Adrenal gland (tissue), 12 donors: ENCODE data around the gene PCCB. TPM values are rescaled to one million over a fixed set of nuclear protein-coding genes. Genes with fewer than 3 reads are reported as not detected.

Experiments used
- DNase-seq, 7 donors: peaks; one replicate each; pipeline ENCODE4 v3.0.0-alpha.2; 2019 to 2020
- H3K27ac ChIP-seq, 5 donors: fragments of 200-600 bp; sonication (generic) in 4 of 5; 1 replicate in 3 of 5; 2 replicates in 2 of 5; pipeline versions ENCODE4 v1.5.1 to v1.8.0; 2016 to 2020; ENCODE audit warnings: mild to moderate bottlenecking in 1 of 5
- H3K27me3 ChIP-seq: fragments of 200-600 bp; 2 replicates; pipeline ENCODE4 v1.8.0; 2021
- H3K36me3 ChIP-seq, 2 donors: fragments of 200-600 bp; replicated peaks in 1 of 2; 1 replicate in 1 of 2; 2 replicates in 1 of 2; pipeline versions ENCODE4 v1.5.1 to v1.8.0; 2018 to 2022
- H3K4me1 ChIP-seq, 2 donors: fragments of 200-600 bp; replicated peaks in 1 of 2; 1 replicate in 1 of 2; 2 replicates in 1 of 2; pipeline versions ENCODE4 v1.5.1 to v1.8.0; 2018 to 2021
- H3K4me3 ChIP-seq, 4 donors: fragments of 200-600 bp; sonication (generic) in 3 of 4; one replicate each; pipeline ENCODE4 v1.5.1; 2016 to 2018
- H3K9me3 ChIP-seq, 3 donors: fragments of 200-600 bp; sonication (generic) in 1 of 3; replicated peaks in 1 of 3; 1 replicate in 2 of 3; 2 replicates in 1 of 3; pipeline versions ENCODE4 v1.5.1 to v1.8.0; 2016 to 2021
- CTCF ChIP-seq, 6 experiments: fragments of 450-650 bp in 4 of 6; fragments of 200-600 bp in 2 of 6; sonication (generic) in 1 of 6; IDR thresholded peaks; 1 replicate in 5 of 6; 2 replicates in 1 of 6; pipeline versions ENCODE4 v1.5.1 to v1.8.0; 2016 to 2021; ENCODE audit warnings: antibody characterized with exemption in 6 of 6, mild to moderate bottlenecking in 2 of 6, moderate library complexity in 1 of 6
- POLR2A ChIP-seq, 2 donors: fragments of 450-650 bp; IDR thresholded peaks; one replicate each; pipeline ENCODE4 v1.6.1; 2017; ENCODE audit warnings: antibody characterized with exemption in 2 of 2, mild to moderate bottlenecking in 2 of 2, moderate library complexity in 1 of 2
- WGBS, 4 donors: extraction: QIAGEN DNeasy Blood & Tissue Kit in 2 of 4; methylation state at CpG; one replicate each; pipeline versions ENCODE4 v1.1.5 to v1.1.7; 2013 to 2017; 5-methylcytosine and 5-hydroxymethylcytosine counted together
- intact Hi-C, 2 donors: fragments of 100-400 bp; cut with DNase I; formaldehyde crosslinking; loops; one replicate each; pipeline versions ENCODE4 v1.14.1 to v1.15.0; 2022 to 2023
- polyA plus RNA-seq, 3 donors: library from polyadenylated mRNA; stranded (reverse); fragments of 200-250 nt in 2 of 3; fragments of 350-450 nt in 1 of 3; fragmentation: Illumina TruSeq in 1 of 3; extraction: RNeasy Lipid Tissue Mini Kit (QIAGEN cat#74804) in 1 of 3; gene quantifications; one replicate each; pipeline ENCODE4 v1.2.3, GENCODE V29; 2013 to 2014
- total RNA-seq, 9 donors: library from RNA; depleted of rRNA in 4 of 9; stranded (reverse); fragments of >200 nt in 4 of 9; fragments of 120-200 nt in 1 of 9; fragmentation: NEBNext Ultra II Directional in 1 of 9; extraction: Animal tissue kit (Norgen Biotek cat#: 25700) in 1 of 9; gene quantifications; one replicate each; pipeline versions ENCODE4 v1.1.0 to v1.2.4, GENCODE V29; 2013 to 2023
- donor health status: healthy with polysubstance abuse.
- donor health status: Bipolar disorder and iron deficiency.
- donor health status: DM: yes; HTN: yes; CAD: no.
- donor health status: DM: no; HTN: no; CAD: no.
- donor health status: DM: no; HTN: no; CAD: no.
- donor health status: DM: yes; HTN: yes; CAD: no.

PCCB gene
- total and polyA plus RNA-seq, 12 donors, result 24.6 to 247 (median 137) TPM

GRCh38 chr3:136237103-136237502 lies 13.0 kb upstream of the PCCB start:
- Histone ChIP-seq H3K9me3 (no peaks in the 10 kb centered on the region), H3K36me3 (no peaks in the 10 kb centered on the region), H3K4me1 (no peaks in the 10 kb centered on the region), H3K27ac (no peak overlapping the region), H3K4me3 (no peak overlapping the region), H3K27me3 (no peaks in the 10 kb centered on the region)
- WGBS, 4 donors, result 89 to 93% (median 91%) methylated on average over 1 of the region's 1 CpG
- intact Hi-C loops, result no loop called here
- TF ChIP-seq POLR2A (IDR thresholded peaks at IDR 0.05), result no peak
- no peak for TF ChIP-seq CTCF (IDR thresholded peaks at IDR 0.05)
- no peak for DNase-seq

GRCh38 chr3:136237961-136238649 lies 12.0 kb upstream of the PCCB start:
- 59 to 76% (median 72%) methylated on average over 4 of the region's 4 CpGs for WGBS, 4 donors

GRCh38 chr3:136239094-136239493 lies 11.0 kb upstream of the PCCB start:
- H3K9me3 ChIP-seq, result no peaks in the 10 kb centered on the region
- no peak overlapping the region for H3K27ac ChIP-seq
- DNase-seq, result no peak
- H3K4me3 ChIP-seq, result no peak overlapping the region
- H3K27me3 ChIP-seq, result no peaks in the 10 kb centered on the region
- 42 to 67% (median 55%) methylated on average over 1 of the region's 1 CpG for WGBS, 4 donors
- no peaks in the 10 kb centered on the region for H3K36me3 ChIP-seq
- H3K4me1 ChIP-seq, result no peaks in the 10 kb centered on the region
- intact Hi-C loops, result no loop called here
- TF ChIP-seq CTCF (IDR thresholded peaks at IDR 0.05) (no peak), POLR2A (IDR thresholded peaks at IDR 0.05) (no peak)

More at GRCh38 chr3:136237961-136238649, 12.0 kb upstream of the PCCB start:
- no peak overlapping the region for H3K27ac ChIP-seq
- no peaks in the 10 kb centered on the region for H3K36me3 ChIP-seq
- intact Hi-C loops, result no loop called here
- DNase-seq, result no peak
- TF ChIP-seq CTCF (IDR thresholded peaks at IDR 0.05), result no peak
- no peak for TF ChIP-seq POLR2A (IDR thresholded peaks at IDR 0.05)
- H3K4me1 ChIP-seq, result no peaks in the 10 kb centered on the region
- no peaks in the 10 kb centered on the region for H3K27me3 ChIP-seq
- H3K4me3 ChIP-seq, result no peak overlapping the region
- H3K9me3 ChIP-seq, result no peaks in the 10 kb centered on the region

- Histone ChIP-seq H3K36me3 (no peaks in the 10 kb centered on the region), H3K27me3 (no peaks in the 10 kb centered on the region), H3K4me1 (no peaks in the 10 kb centered on the region), H3K9me3 (no peaks in the 10 kb centered on the region), H3K27ac (no peak overlapping the region), H3K4me3 (no peak overlapping the region)
- intact Hi-C loops, result loop anchor here in 1 of 2 donors (5.0 kb wide), 2 partner anchors 48 to 163 kb away; partner anchors contain the start of gene MSL2
- 66 to 74% (median 70%) methylated on average over 3 of the region's 3 CpGs for WGBS, 4 donors
- no peak for TF ChIP-seq CTCF (IDR thresholded peaks at IDR 0.05)
- TF ChIP-seq POLR2A (IDR thresholded peaks at IDR 0.05), result no peak
- no peak for DNase-seq
These were observed 4.4 kb upstream of the PCCB start for GRCh38 chr3:136245691-136246090.
